GM12892 (cell line): ENCODE data around the gene SLPI.

Experiments used
- POLR2A ChIP-seq: IDR thresholded peaks from 2 replicates; pipeline ENCODE4 v1.6.1; 2011; ENCODE audit warnings: low read depth, low read length, control low read depth
- POLR2AphosphoS5 ChIP-seq: IDR thresholded peaks from 2 replicates; pipeline ENCODE4 v1.6.1; 2011; ENCODE audit warnings: low read depth, low read length, control low read depth

- no peak for TF ChIP-seq POLR2AphosphoS5
- no peak for TF ChIP-seq POLR2A
Observed at GRCh38 chr20:45269754-45270270, 15.4 kb upstream of the SLPI start.
